Fibroblast of lung (primary cell): ENCODE measurements around the gene KIAA0232.

Experiments
- CTCF ChIP-seq, 2 donors: IDR thresholded peaks in 1 of 2; conservative IDR thresholded peaks in 1 of 2; 1 replicate in 1 of 2; 2 replicates in 1 of 2; pipeline ENCODE4 v1.5.1; 2011 to 2012; ENCODE audit warnings: low read length in 2 of 2, control low read depth in 1 of 2, inconsistent platforms in 1 of 2, low read depth in 1 of 2, mild to moderate bottlenecking in 1 of 2
- EZH2 ChIP-seq: IDR thresholded peaks from 2 replicates; pipeline ENCODE4 v1.5.1; 2012; ENCODE audit warnings: low read length, control low read depth, mild to moderate bottlenecking; ENCODE audit errors: missing control alignments

- TF ChIP-seq CTCF (conservative IDR thresholded peaks at IDR 0.05 in 1 of 2, IDR thresholded peaks at IDR 0.05 in 1 of 2; ENCODE audit: low read depth in 1 of 2, low read length in 2 of 2) (no peak), EZH2 (no peak)
These were observed 74.7 kb downstream of the KIAA0232 start for GRCh38 chr4:6857009-6857882.
